SK-N-SH (cell line): ENCODE data around the gene JPH2. TPM values are rescaled to one million over a fixed set of nuclear protein-coding genes. Genes with fewer than 3 reads are reported as not detected.
A peak's percentile ranks its signal among the peaks of the same experiment; 100 is the strongest.

Experiments
- CTCF ChIA-PET: fragments of 300-600, 350-600 bp; formaldehyde crosslinking; extraction: SDS; loops from one replicate; lab custom pipeline; 2021; lab: Yijun Ruan, JAX
- POLR2A ChIA-PET: fragments of 350-600 bp; sonication (Branson Sonifier 250); formaldehyde crosslinking; extraction: SDS; loops from one replicate; lab custom pipeline; 2020; ENCODE audit warnings: antibody characterized with exemption, inconsistent platforms; lab: Yijun Ruan, JAX
- DNase-seq: peaks from one replicate; pipeline ENCODE4 v3.0.0; 2012
- H2AFZ ChIP-seq: fragments of 200-600 bp; sonication (generic); 2 replicates; pipeline ENCODE4 v1.8.1; 2016; ENCODE audit warnings: antibody characterized with exemption, mild to moderate bottlenecking, low read depth
- H3F3A ChIP-seq: fragments of 200-600 bp; sonication (generic); replicated peaks from 2 replicates; pipeline ENCODE3; 2016; ENCODE audit warnings: antibody characterized with exemption, mild to moderate bottlenecking; ENCODE audit not compliant: insufficient read depth
- H3K27ac ChIP-seq, 2 experiments: fragments of 200-500 bp in 1 of 2; fragments of 200-600 bp in 1 of 2; sonication (Bioruptor generic) in 1 of 2; sonication (generic), shearing (Covaris generic) in 1 of 2; 2 replicates each; pipeline versions ENCODE4 v1.5.1 to v1.6.1; 2014 to 2016; ENCODE audit warnings: low read depth in 2 of 2, inconsistent platforms in 1 of 2, low read length in 1 of 2, mild to moderate bottlenecking in 1 of 2, mixed read lengths in 1 of 2
- H3K27me3 ChIP-seq: fragments of 200-600 bp; sonication (generic), shearing (Covaris generic); 2 replicates; pipeline ENCODE4 v1.6.1; 2016; ENCODE audit warnings: mixed run types; ENCODE audit not compliant: insufficient read depth
- H3K36me3 ChIP-seq, 2 experiments: fragments of 200-500 bp in 1 of 2; fragments of 200-600 bp in 1 of 2; sonication (Bioruptor generic) in 1 of 2; sonication (generic) in 1 of 2; replicated peaks in 1 of 2; 2 replicates each; pipeline versions ENCODE3 to v1.5.1; 2014 to 2016; ENCODE audit warnings: low read length in 1 of 2, mild to moderate bottlenecking in 1 of 2; ENCODE audit not compliant: insufficient read depth in 2 of 2, control insufficient read depth in 1 of 2
- H3K4me1 ChIP-seq, 2 experiments: fragments of 200-500 bp in 1 of 2; fragments of 200-600 bp in 1 of 2; sonication (Bioruptor generic) in 1 of 2; sonication (generic), shearing (Covaris generic) in 1 of 2; 2 replicates each; pipeline versions ENCODE4 v1.5.1 to v1.6.1; 2014 to 2016; ENCODE audit warnings: low read depth in 1 of 2, low read length in 1 of 2, mixed run types in 1 of 2; ENCODE audit not compliant: insufficient read depth in 2 of 2, control insufficient read depth in 1 of 2
- H3K4me2 ChIP-seq: fragments of 200-600 bp; sonication (generic), shearing (Covaris generic); 2 replicates; pipeline ENCODE4 v1.6.1; 2017; ENCODE audit warnings: mixed run types
- H3K4me3 ChIP-seq, 2 experiments: fragments of 200-500 bp in 1 of 2; fragments of 200-600 bp in 1 of 2; sonication (Bioruptor generic) in 1 of 2; sonication (generic), shearing (Covaris generic) in 1 of 2; 2 replicates each; pipeline versions ENCODE4 v1.5.1 to v1.8.1; 2014 to 2016; ENCODE audit warnings: low read depth in 2 of 2, inconsistent platforms in 1 of 2, low read length in 1 of 2, mild to moderate bottlenecking in 1 of 2, mixed read lengths in 1 of 2, moderate library complexity in 1 of 2
- H3K79me2 ChIP-seq: fragments of 200-600 bp; sonication (generic); 2 replicates; pipeline ENCODE4 v1.8.1; 2017; ENCODE audit warnings: mild to moderate bottlenecking; ENCODE audit not compliant: insufficient read depth
- H3K9ac ChIP-seq: fragments of 200-600 bp; sonication (generic); 2 replicates; pipeline ENCODE4 v1.6.1; 2017; ENCODE audit warnings: mixed run types
- H3K9me2 ChIP-seq: fragments of 200-600 bp; sonication (generic); 2 replicates; pipeline ENCODE4 v1.6.1; 2017; ENCODE audit warnings: mixed run types
- H3K9me3 ChIP-seq: fragments of 200-600 bp; sonication (generic); 2 replicates; pipeline ENCODE4 v1.6.1; 2017; ENCODE audit warnings: mixed run types, mild to moderate bottlenecking, moderate library complexity
- H4K20me1 ChIP-seq: fragments of 200-600 bp; sonication (generic); 2 replicates; pipeline ENCODE4 v1.6.1; 2017; ENCODE audit warnings: mild to moderate bottlenecking, mixed run types; ENCODE audit not compliant: insufficient read depth
- CHD2 ChIP-seq: fragments of 150-350 bp; IDR thresholded peaks from 2 replicates; pipeline ENCODE4 v1.6.1; 2018; ENCODE audit warnings: low read length; ENCODE audit not compliant: partially characterized antibody
- EP300 ChIP-seq, 2 experiments: IDR thresholded peaks; 2 replicates each; pipeline versions ENCODE4 v1.4.0 to v1.6.1; 2012; ENCODE audit warnings: borderline replicate concordance in 1 of 2, low read depth in 1 of 2, low read length in 1 of 2
- FOSL2 ChIP-seq: IDR thresholded peaks from 2 replicates; pipeline ENCODE4 v1.4.0; 2012; ENCODE audit warnings: low read depth, mild to moderate bottlenecking, moderate library complexity, borderline replicate concordance
- GABPA ChIP-seq: IDR thresholded peaks from 2 replicates; pipeline ENCODE4 v1.4.0; 2012; ENCODE audit warnings: low read depth, mild to moderate bottlenecking
- GATA2 ChIP-seq: sonication (generic); formaldehyde crosslinking; IDR thresholded peaks from 2 replicates; pipeline ENCODE4 v1.5.0; 2020; ENCODE audit warnings: mild to moderate bottlenecking, missing genetic modification reagents
- RAD21 ChIP-seq: IDR thresholded peaks from 2 replicates; pipeline ENCODE4 v1.6.1; 2012; ENCODE audit warnings: mild to moderate bottlenecking, low read length
- SMC3 ChIP-seq: IDR thresholded peaks from 2 replicates; pipeline ENCODE4 v1.6.1; 2012; ENCODE audit warnings: low read depth, low read length, improper control_type of control experiment
- WGBS: methylation state at CpG from one replicate; pipeline ENCODE4 v1.1.6; 2017; ENCODE audit warnings: low lambda C conversion rate; 5-methylcytosine and 5-hydroxymethylcytosine counted together
- polyA plus RNA-seq, 3 experiments: library from polyadenylated mRNA; depleted of rRNA; stranded (reverse); fragments of >200 nt; gene quantifications; 2 replicates each; pipeline ENCODE4 v1.2.3, GENCODE V29; 2012
- TF ChIP-seq, protein P1 (sequence below): IDR thresholded peaks from 2 replicates; pipeline ENCODE4 v1.6.1; 2012; ENCODE audit warnings: mild to moderate bottlenecking, low read depth, low read length, moderate library complexity
- TF ChIP-seq, protein P2 (sequence below): fragments of 150-350 bp; IDR thresholded peaks from 2 replicates; pipeline ENCODE4 v1.6.1; 2016; ENCODE audit warnings: mild to moderate bottlenecking, low read depth, low read length
- TF ChIP-seq, protein P3 (sequence below): fragments of 200-600 bp; sonication (generic); IDR thresholded peaks from 2 replicates; pipeline ENCODE4 v1.6.1; 2017; ENCODE audit warnings: antibody characterized with exemption, mild to moderate bottlenecking, moderate library complexity

JPH2 gene
- polyA plus RNA-seq, 1 of the 3 experiments (the other 2 are of a cell fraction), result 0.67 TPM

DNA sequence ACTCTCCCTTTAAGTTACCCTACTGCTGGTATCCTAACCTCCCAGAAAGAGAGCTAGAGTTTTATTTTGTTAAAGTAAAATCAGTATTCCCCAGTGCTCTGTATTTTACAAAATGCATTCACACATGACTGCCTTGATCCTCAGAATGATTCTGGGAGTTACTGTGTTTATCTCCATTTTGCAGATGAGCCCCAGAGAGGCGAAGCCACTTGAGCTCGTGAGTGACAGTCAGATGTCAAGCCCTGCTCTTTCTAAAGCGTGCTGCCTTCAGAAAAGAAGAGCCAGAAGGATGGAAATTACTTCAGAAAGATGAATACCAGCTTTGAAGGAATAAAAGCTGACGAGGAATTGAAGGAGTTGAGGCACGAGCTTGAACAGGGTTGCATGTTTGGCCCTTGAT lies 37.6 kb upstream of the JPH2 start (continued):
- TF ChIP-seq, protein P1, sequence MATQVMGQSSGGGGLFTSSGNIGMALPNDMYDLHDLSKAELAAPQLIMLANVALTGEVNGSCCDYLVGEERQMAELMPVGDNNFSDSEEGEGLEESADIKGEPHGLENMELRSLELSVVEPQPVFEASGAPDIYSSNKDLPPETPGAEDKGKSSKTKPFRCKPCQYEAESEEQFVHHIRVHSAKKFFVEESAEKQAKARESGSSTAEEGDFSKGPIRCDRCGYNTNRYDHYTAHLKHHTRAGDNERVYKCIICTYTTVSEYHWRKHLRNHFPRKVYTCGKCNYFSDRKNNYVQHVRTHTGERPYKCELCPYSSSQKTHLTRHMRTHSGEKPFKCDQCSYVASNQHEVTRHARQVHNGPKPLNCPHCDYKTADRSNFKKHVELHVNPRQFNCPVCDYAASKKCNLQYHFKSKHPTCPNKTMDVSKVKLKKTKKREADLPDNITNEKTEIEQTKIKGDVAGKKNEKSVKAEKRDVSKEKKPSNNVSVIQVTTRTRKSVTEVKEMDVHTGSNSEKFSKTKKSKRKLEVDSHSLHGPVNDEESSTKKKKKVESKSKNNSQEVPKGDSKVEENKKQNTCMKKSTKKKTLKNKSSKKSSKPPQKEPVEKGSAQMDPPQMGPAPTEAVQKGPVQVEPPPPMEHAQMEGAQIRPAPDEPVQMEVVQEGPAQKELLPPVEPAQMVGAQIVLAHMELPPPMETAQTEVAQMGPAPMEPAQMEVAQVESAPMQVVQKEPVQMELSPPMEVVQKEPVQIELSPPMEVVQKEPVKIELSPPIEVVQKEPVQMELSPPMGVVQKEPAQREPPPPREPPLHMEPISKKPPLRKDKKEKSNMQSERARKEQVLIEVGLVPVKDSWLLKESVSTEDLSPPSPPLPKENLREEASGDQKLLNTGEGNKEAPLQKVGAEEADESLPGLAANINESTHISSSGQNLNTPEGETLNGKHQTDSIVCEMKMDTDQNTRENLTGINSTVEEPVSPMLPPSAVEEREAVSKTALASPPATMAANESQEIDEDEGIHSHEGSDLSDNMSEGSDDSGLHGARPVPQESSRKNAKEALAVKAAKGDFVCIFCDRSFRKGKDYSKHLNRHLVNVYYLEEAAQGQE, result no peak
- TF ChIP-seq, protein P2, sequence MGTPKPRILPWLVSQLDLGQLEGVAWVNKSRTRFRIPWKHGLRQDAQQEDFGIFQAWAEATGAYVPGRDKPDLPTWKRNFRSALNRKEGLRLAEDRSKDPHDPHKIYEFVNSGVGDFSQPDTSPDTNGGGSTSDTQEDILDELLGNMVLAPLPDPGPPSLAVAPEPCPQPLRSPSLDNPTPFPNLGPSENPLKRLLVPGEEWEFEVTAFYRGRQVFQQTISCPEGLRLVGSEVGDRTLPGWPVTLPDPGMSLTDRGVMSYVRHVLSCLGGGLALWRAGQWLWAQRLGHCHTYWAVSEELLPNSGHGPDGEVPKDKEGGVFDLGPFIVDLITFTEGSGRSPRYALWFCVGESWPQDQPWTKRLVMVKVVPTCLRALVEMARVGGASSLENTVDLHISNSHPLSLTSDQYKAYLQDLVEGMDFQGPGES, result no peak
- TF ChIP-seq GATA2 (CRISPR knock-in tag) (no peak), FOSL2 (no peak), EP300 (IDR thresholded peaks at IDR 0.05; ENCODE audit: borderline replicate concordance in 1 of 2, low read depth in 1 of 2, low read length in 1 of 2) (no peak)

DNA sequence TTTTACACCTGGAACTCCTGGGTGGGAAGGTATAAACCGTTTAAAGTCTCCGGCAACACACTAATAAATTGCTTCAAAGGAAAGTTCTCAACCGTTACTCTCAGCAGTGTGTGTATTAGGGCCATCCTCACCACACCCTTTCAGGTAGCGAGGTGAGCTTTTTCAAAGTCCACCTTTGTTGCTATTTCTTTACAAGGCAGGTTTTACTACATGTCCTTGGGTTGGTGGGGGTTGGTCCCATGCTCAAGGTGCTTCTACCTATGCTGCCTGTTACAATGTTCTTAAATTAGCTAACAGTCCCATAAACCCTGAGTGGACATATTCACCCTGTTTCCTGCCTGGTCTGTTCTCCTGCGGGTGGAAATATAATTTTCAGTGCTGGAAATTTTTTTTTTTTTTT lies 36.7 kb upstream of the JPH2 start:
- no peak overlapping the region for H3K4me2 ChIP-seq
- H3K9ac ChIP-seq, result no peak overlapping the region
- no peaks in the 10 kb centered on the region for H3K36me3 ChIP-seq
- POLR2A ChIA-PET, result no interaction called here
- no peaks in the 10 kb centered on the region for H4K20me1 ChIP-seq
- CTCF ChIA-PET, result interaction anchor here (0.7 to 5.9 kb wide), 8 partner anchors 8 to 299 kb away, joined by 3 to 34 read pairs (median 5); partner anchors contain the start of gene FITM2
- no peaks in the 10 kb centered on the region for H3K27me3 ChIP-seq
- no peaks in the 10 kb centered on the region for H3K9me3 ChIP-seq
- no peak for TF ChIP-seq CHD2
- no peak for TF ChIP-seq SMC3
- TF ChIP-seq GABPA, result no peak
- H3K27ac ChIP-seq, result no peak overlapping the region
- no peaks in the 10 kb centered on the region for H3K79me2 ChIP-seq
- no peak overlapping the region for H3K4me3 ChIP-seq
- H3K4me1 ChIP-seq, result peaks cover 0 to 12% of the 10 kb centered on the region in 2 experiments; a peak in 1 of 4 replicates
- WGBS, result 79% methylated on average over 5 of the region's 5 CpGs
- H3F3A ChIP-seq, result no peaks in the 10 kb centered on the region
- no peaks in the 10 kb centered on the region for H3K9me2 ChIP-seq
- no peak for DNase-seq
- no peak overlapping the region for H2AFZ ChIP-seq

DNA sequence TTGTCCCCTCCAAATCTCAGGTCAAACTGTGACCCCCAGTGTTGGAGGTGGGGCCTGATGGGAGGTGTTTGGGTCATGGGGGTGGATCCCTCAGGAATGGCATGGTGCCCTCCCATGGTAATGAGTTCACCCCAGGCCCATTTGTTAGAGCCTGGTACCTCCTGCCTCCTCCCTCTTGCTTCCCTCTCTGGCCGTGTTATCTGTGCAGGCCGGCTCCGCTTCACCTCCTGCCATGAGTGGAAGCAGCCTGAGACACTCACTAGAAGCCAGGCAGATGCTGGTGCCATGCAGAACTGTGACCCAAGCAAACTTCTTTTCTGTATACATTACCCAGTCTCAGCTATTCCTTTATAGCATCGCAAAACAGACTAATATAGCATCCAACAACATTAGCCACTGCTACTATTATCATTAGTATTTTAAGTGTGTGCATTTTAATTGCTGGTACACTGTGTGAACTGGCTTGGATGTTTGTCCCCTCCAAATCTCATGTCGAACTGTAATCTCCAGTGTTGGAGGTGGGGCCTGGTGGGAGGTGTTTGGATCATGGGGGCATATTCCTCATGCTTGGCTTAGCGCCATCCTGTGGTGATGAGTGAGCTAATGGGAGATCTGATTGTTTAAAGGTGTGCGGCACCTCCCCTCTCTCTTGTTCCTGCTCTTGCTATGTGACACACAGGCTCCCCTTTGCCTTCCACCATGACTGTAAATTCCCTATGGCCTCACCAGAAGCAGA lies 35.8 kb upstream of the JPH2 start:
- Histone ChIP-seq H3K4me3 (peak overlapping the region in 1 of 2 experiments; percentile 33; a peak in 1 of 4 replicates), H3K4me2 (no peak overlapping the region), H3K4me1 (peaks cover 0 to 12% of the 10 kb centered on the region in 2 experiments; a peak in 1 of 4 replicates), H3K9me3 (no peaks in the 10 kb centered on the region), H2AFZ (no peak overlapping the region), H3K27me3 (no peaks in the 10 kb centered on the region), H3K9me2 (no peaks in the 10 kb centered on the region), H3K36me3 (no peaks in the 10 kb centered on the region), H3F3A (no peaks in the 10 kb centered on the region), H3K79me2 (no peaks in the 10 kb centered on the region), H4K20me1 (no peaks in the 10 kb centered on the region), H3K27ac (no peak overlapping the region), H3K9ac (no peak overlapping the region)
- POLR2A ChIA-PET, result no interaction called here
- 83% methylated on average over 7 of the region's 7 CpGs for WGBS
- no peak for TF ChIP-seq RAD21
- TF ChIP-seq, protein P3, sequence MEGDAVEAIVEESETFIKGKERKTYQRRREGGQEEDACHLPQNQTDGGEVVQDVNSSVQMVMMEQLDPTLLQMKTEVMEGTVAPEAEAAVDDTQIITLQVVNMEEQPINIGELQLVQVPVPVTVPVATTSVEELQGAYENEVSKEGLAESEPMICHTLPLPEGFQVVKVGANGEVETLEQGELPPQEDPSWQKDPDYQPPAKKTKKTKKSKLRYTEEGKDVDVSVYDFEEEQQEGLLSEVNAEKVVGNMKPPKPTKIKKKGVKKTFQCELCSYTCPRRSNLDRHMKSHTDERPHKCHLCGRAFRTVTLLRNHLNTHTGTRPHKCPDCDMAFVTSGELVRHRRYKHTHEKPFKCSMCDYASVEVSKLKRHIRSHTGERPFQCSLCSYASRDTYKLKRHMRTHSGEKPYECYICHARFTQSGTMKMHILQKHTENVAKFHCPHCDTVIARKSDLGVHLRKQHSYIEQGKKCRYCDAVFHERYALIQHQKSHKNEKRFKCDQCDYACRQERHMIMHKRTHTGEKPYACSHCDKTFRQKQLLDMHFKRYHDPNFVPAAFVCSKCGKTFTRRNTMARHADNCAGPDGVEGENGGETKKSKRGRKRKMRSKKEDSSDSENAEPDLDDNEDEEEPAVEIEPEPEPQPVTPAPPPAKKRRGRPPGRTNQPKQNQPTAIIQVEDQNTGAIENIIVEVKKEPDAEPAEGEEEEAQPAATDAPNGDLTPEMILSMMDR, result peak; percentile 17; the same call in 1 of the 2 replicates
- no peak for DNase-seq
- CTCF ChIA-PET, result interaction anchor here (0.6 to 5.9 kb wide), 3 partner anchors 8 to 444 kb away, joined by 3 to 42 read pairs (median 34); partner anchors contain the start of gene FITM2
